ENCODE data around the gene MYO1D. TPM values are rescaled to one million over a fixed set of nuclear protein-coding genes. Genes with fewer than 3 reads are reported as not detected.

The MYO1D gene
- total RNA-seq, 1 experiment from 2014 or later: 206 TPM

- Mint-ChIP-seq H3K36me3 (ENCODE audit: insufficient read depth, unreplicated experiment) (peaks cover 50% of the 10 kb centered on the region), H3K4me1 (ENCODE audit: low read depth, unreplicated experiment) (no peaks in the 10 kb centered on the region), H3K27ac (ENCODE audit: unreplicated experiment) (no peak overlapping the region), H3K27me3 (ENCODE audit: insufficient read depth, unreplicated experiment) (no peaks in the 10 kb centered on the region), H3K4me3 (ENCODE audit: unreplicated experiment) (no peak overlapping the region), H3K9me3 (ENCODE audit: unreplicated experiment) (no peaks in the 10 kb centered on the region)
- TF ChIP-seq CTCF (IDR thresholded peaks at IDR 0.05; ENCODE audit: insufficient read depth in 1 of 2, low read depth in 1 of 2, low read length in 1 of 2, severe bottlenecking in 1 of 2, unreplicated experiment in 1 of 2): no peak
- Histone ChIP-seq H3K27me3 (replicated peaks; ENCODE audit: control insufficient read depth, insufficient read depth, low read length) (no peaks in the 10 kb centered on the region), H3K4me1 (no peaks in the 10 kb centered on the region), H3K9me3 (no peaks in the 10 kb centered on the region), H3K36me3 (ENCODE audit: control insufficient read depth, insufficient read depth, low read length) (no peaks in the 10 kb centered on the region), H3K4me3 (ENCODE audit: low read depth, low read length) (no peak overlapping the region)
- ChIA-PET CTCF (no interaction called here), POLR2A (no interaction called here)
- intact Hi-C loops (cut with micrococcal nuclease; ENCODE audit: unreplicated experiment): no loop called here
- no TSS peak for BruUV-seq (replicated peaks)
- DNase-seq: no peak
Measured at GRCh38 chr17:32504166-32504990, 372.5 kb downstream of the MYO1D start.

GRCh38 chr17:32503251-32504165 lies 373.4 kb downstream of the MYO1D start:
- ChIA-PET POLR2A (no interaction called here), CTCF (no interaction called here)
- Histone ChIP-seq H3K36me3 (ENCODE audit: control insufficient read depth, insufficient read depth, low read length) (no peaks in the 10 kb centered on the region), H3K27me3 (replicated peaks; ENCODE audit: control insufficient read depth, insufficient read depth, low read length) (no peaks in the 10 kb centered on the region), H3K9me3 (no peaks in the 10 kb centered on the region), H3K4me3 (ENCODE audit: low read depth, low read length) (no peak overlapping the region), H3K4me1 (no peaks in the 10 kb centered on the region)
- no peaks in the 10 kb centered on the region for H3K27me3 Mint-ChIP-seq (ENCODE audit: insufficient read depth, unreplicated experiment)
- no peak for TF ChIP-seq CTCF (IDR thresholded peaks at IDR 0.05; ENCODE audit: insufficient read depth in 1 of 2, low read depth in 1 of 2, low read length in 1 of 2, severe bottlenecking in 1 of 2, unreplicated experiment in 1 of 2)
- intact Hi-C loops (cut with micrococcal nuclease; ENCODE audit: unreplicated experiment): no loop called here
- H3K9me3 Mint-ChIP-seq (ENCODE audit: unreplicated experiment): no peaks in the 10 kb centered on the region
- H3K4me1 Mint-ChIP-seq (ENCODE audit: low read depth, unreplicated experiment): no peaks in the 10 kb centered on the region
- H3K4me3 Mint-ChIP-seq (ENCODE audit: unreplicated experiment): no peak overlapping the region
- peaks cover 44% of the 10 kb centered on the region for H3K36me3 Mint-ChIP-seq (ENCODE audit: insufficient read depth, unreplicated experiment)
- no peak overlapping the region for H3K27ac Mint-ChIP-seq (ENCODE audit: unreplicated experiment)
- DNase-seq: no peak
- no TSS peak for BruUV-seq (replicated peaks)

DNA sequence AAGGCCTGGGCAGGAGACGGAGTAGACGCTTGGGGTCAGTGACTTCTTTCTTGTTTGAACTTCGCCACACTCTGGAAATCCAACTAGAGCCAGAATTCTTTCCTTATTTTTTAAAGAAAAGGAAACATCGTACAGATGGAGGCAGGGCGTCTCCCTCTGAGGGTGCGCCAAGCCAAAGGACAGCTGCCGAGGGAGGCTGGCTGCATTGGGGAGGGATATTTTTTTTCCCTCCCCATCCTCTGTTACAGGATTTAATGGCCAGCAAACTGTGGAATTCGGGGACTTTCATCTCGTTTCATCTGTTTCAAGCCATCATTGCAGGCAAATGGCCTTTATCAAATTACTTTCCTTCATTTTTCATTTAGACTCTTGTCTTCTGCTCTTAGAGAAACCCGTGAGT lies 374.2 kb downstream of the MYO1D start:
- no peak for TF ChIP-seq CTCF (IDR thresholded peaks at IDR 0.05; ENCODE audit: insufficient read depth in 1 of 2, low read depth in 1 of 2, low read length in 1 of 2, severe bottlenecking in 1 of 2, unreplicated experiment in 1 of 2)
- no peak for DNase-seq
- no peaks in the 10 kb centered on the region for H3K9me3 Mint-ChIP-seq (ENCODE audit: unreplicated experiment)
- H3K27ac Mint-ChIP-seq (ENCODE audit: unreplicated experiment): no peak overlapping the region
- intact Hi-C loops (cut with micrococcal nuclease; ENCODE audit: unreplicated experiment): no loop called here
- peaks cover 52% of the 10 kb centered on the region for H3K36me3 Mint-ChIP-seq (ENCODE audit: insufficient read depth, unreplicated experiment)
- no peaks in the 10 kb centered on the region for H3K27me3 Mint-ChIP-seq (ENCODE audit: insufficient read depth, unreplicated experiment)
- H3K4me3 Mint-ChIP-seq (ENCODE audit: unreplicated experiment): no peak overlapping the region
- H3K4me1 ChIP-seq: no peaks in the 10 kb centered on the region
- ChIA-PET POLR2A (no interaction called here), CTCF (no interaction called here)
- no peaks in the 10 kb centered on the region; the same call in 1 of the 2 replicates for H3K36me3 ChIP-seq (ENCODE audit: control insufficient read depth, insufficient read depth, low read length)
- no peak overlapping the region for H3K4me3 ChIP-seq (ENCODE audit: low read depth, low read length)
- H3K9me3 ChIP-seq: no peaks in the 10 kb centered on the region
- no peaks in the 10 kb centered on the region for H3K27me3 ChIP-seq (replicated peaks; ENCODE audit: control insufficient read depth, insufficient read depth, low read length)
- BruUV-seq (replicated peaks): no TSS peak
- no peaks in the 10 kb centered on the region for H3K4me1 Mint-ChIP-seq (ENCODE audit: low read depth, unreplicated experiment)
